K562 (cell line): ENCODE data around the gene ENDOD1. TPM values are rescaled to one million over a fixed set of nuclear protein-coding genes. Genes with fewer than 3 reads are reported as not detected.

Source experiments
- ATAC-seq: fragments of 200-7000 bp; cut with Tn5 transposase; 3 replicates; pipeline ENCODE4 v1.9.1; 2020; ENCODE audit warnings: moderate library complexity
- BruUV-seq: library from RNA; stranded (reverse); fragments of 400-500 nt; replicated peaks from 2 replicates; lab custom pipeline; 2021; lab: Mats Ljungman, UMichigan
- CTCF ChIA-PET: fragments of 300-600 bp; formaldehyde crosslinking; extraction: SDS; loops from one replicate; lab custom pipeline; 2021; ENCODE audit warnings: low intra/inter-chr PET ratio; lab: Yijun Ruan, JAX
- POLR2A ChIA-PET: fragments of 300-600, 350-650 bp; sonication (Branson Sonifier 250); formaldehyde crosslinking; extraction: SDS; loops from one replicate; lab custom pipeline; 2021; ENCODE audit warnings: antibody characterized with exemption, inconsistent platforms; lab: Yijun Ruan, JAX
- DNase-seq, 4 experiments: peaks; one replicate each; pipeline versions ENCODE4 v3.0.0 to v3.0.0-alpha.2; 2011 to 2018; ENCODE audit warnings: low spot score in 3 of 4, mixed read lengths in 3 of 4; ENCODE audit errors: extremely low read depth in 1 of 4
- FAIRE-seq: peaks from 2 replicates; lab custom pipeline; 2011; peaks lifted over from hg19 to GRCh38; lab: Jason Lieb, UNC
- H2AFZ ChIP-seq: 2 replicates; pipeline ENCODE4 v1.6.0; 2011; ENCODE audit warnings: low read depth, low read length, control low read depth, inconsistent platforms
- H3K27ac ChIP-seq: fragments of 200-600 bp; 3 replicates; pipeline ENCODE4 v1.8.0; 2011; ENCODE audit warnings: low read depth, mild to moderate bottlenecking, control low read depth, inconsistent platforms, low read length, moderate library complexity, mixed read lengths; ENCODE audit errors: extremely low read depth
- H3K27me3 ChIP-seq, 2 experiments: fragments of 300-600 bp in 1 of 2; 2 replicates in 1 of 2; 3 replicates in 1 of 2; pipeline versions ENCODE4 v1.6.0 to v1.8.0; 2011; ENCODE audit warnings: inconsistent platforms in 2 of 2, low read length in 2 of 2, mild to moderate bottlenecking in 1 of 2, mixed read lengths in 1 of 2, moderate library complexity in 1 of 2; ENCODE audit not compliant: control insufficient read depth in 2 of 2, insufficient read depth in 2 of 2
- H3K36me3 ChIP-seq: fragments of 300-600 bp; 3 replicates; pipeline ENCODE4 v1.8.0; 2011; ENCODE audit warnings: mild to moderate bottlenecking, low read length, inconsistent platforms; ENCODE audit not compliant: control insufficient read depth, insufficient read depth
- H3K4me1 ChIP-seq, 2 experiments: fragments of 200-600 bp in 1 of 2; replicated peaks in 1 of 2; 2 replicates in 1 of 2; 3 replicates in 1 of 2; pipeline versions ENCODE4 v1.5.1 to v1.8.0; 2011; ENCODE audit warnings: inconsistent platforms in 2 of 2, low read length in 2 of 2, mild to moderate bottlenecking in 1 of 2, mixed read lengths in 1 of 2, moderate library complexity in 1 of 2; ENCODE audit not compliant: control insufficient read depth in 2 of 2, insufficient read depth in 2 of 2
- H3K4me2 ChIP-seq: 2 replicates; pipeline ENCODE4 v1.6.1; 2011; ENCODE audit warnings: low read length, control low read depth, inconsistent platforms, mixed read lengths; ENCODE audit not compliant: insufficient read depth
- H3K4me3 ChIP-seq: fragments of 200-600 bp; sonication (generic), shearing (Covaris generic); 2 replicates; pipeline ENCODE4 v1.5.1; 2016; ENCODE audit warnings: control low read depth, inconsistent platforms
- H3K79me2 ChIP-seq: fragments of 200-600 bp; 3 replicates; pipeline ENCODE4 v1.8.0; 2011; ENCODE audit warnings: low read length, inconsistent platforms; ENCODE audit not compliant: control insufficient read depth, insufficient read depth
- H3K9ac ChIP-seq, 2 experiments: 2 replicates each; pipeline versions ENCODE4 v1.6.0 to v1.6.1; 2011; ENCODE audit warnings: low read depth in 2 of 2, low read length in 2 of 2, control low read depth in 1 of 2, inconsistent platforms in 1 of 2, mild to moderate bottlenecking in 1 of 2, mixed read lengths in 1 of 2; ENCODE audit not compliant: insufficient read depth in 1 of 2
- H3K9me1 ChIP-seq: one replicate; pipeline ENCODE4 v1.6.0; 2011; ENCODE audit warnings: inconsistent platforms, mild to moderate bottlenecking, low read length, moderate library complexity; ENCODE audit not compliant: control insufficient read depth, insufficient read depth
- H3K9me3 ChIP-seq: replicated peaks from 2 replicates; pipeline ENCODE4 v1.5.1; 2011; ENCODE audit warnings: low read depth, low read length, inconsistent platforms; ENCODE audit not compliant: control insufficient read depth, insufficient read depth
- H4K20me1 ChIP-seq: replicated peaks from 2 replicates; pipeline ENCODE4 v1.6.1; 2011; ENCODE audit warnings: low read length, inconsistent platforms, mixed read lengths; ENCODE audit not compliant: control insufficient read depth, insufficient read depth
- CEBPG ChIP-seq, 3 experiments: fragments of 200-800 bp in 1 of 3; sonication (Bioruptor generic) in 1 of 3; sonication (generic) in 1 of 3; formaldehyde crosslinking in 1 of 3; IDR thresholded peaks in 2 of 3; conservative IDR thresholded peaks in 1 of 3; 2 replicates each; pipeline versions ENCODE4 v1.6.1 to v1.8.0; 2016 to 2022; ENCODE audit warnings: missing compliant biosample characterization in 2 of 3, missing genetic modification characterization in 2 of 3, mild to moderate bottlenecking in 1 of 3, missing genetic modification reagents in 1 of 3
- CREBBP ChIP-seq: IDR thresholded peaks from one replicate; pipeline ENCODE4 v1.6.1; 2012; ENCODE audit warnings: low read depth, mild to moderate bottlenecking, control low read depth, inconsistent platforms, low read length
- DEAF1 ChIP-seq: fragments of 450-650 bp; formaldehyde crosslinking; IDR thresholded peaks from 2 replicates; pipeline ENCODE4 v1.4.0; 2020; ENCODE audit warnings: mild to moderate bottlenecking, moderate library complexity
- NCOA2 ChIP-seq, 2 experiments: fragments of 450-650 bp; IDR thresholded peaks; 2 replicates each; pipeline ENCODE4 v1.6.1; 2018; ENCODE audit warnings: mild to moderate bottlenecking in 2 of 2, moderate library complexity in 1 of 2; ENCODE audit not compliant: partially characterized antibody in 2 of 2
- RUNX1 ChIP-seq: sonication (generic); IDR thresholded peaks from 2 replicates; pipeline ENCODE4 v1.6.1; 2016; ENCODE audit warnings: antibody characterized with exemption, low read depth
- SMAD3 ChIP-seq: fragments of 450-650 bp; formaldehyde crosslinking; conservative IDR thresholded peaks from 2 replicates; pipeline ENCODE4 v1.4.0; 2020; ENCODE audit warnings: mild to moderate bottlenecking
- TARDBP ChIP-seq: fragments of 450-650 bp; IDR thresholded peaks from 2 replicates; pipeline ENCODE4 v1.6.1; 2016
- TBP ChIP-seq: optimal IDR thresholded peaks from 2 replicates; pipeline ENCODE3; 2011; ENCODE audit warnings: low read depth, low read length, improper control_type of control experiment
- ZBTB17 ChIP-seq: fragments of 450-650 bp; formaldehyde crosslinking; IDR thresholded peaks from 2 replicates; pipeline ENCODE4 v1.4.0; 2020; ENCODE audit warnings: mild to moderate bottlenecking
- ZNF146 ChIP-seq: IDR thresholded peaks from one replicate; pipeline ENCODE4 v1.6.1; 2018; ENCODE audit warnings: missing compliant biosample characterization; ENCODE audit not compliant: unreplicated experiment
- WGBS: fragments of 100-300 bp; shearing (Covaris generic); methylation state at CpG from one replicate; pipeline ENCODE4 v1.1.6; 2016; ENCODE audit warnings: low coverage, mixed read lengths; ENCODE audit not compliant: insufficient coverage; ENCODE audit errors: missing lambda C conversion rate; 5-methylcytosine and 5-hydroxymethylcytosine counted together
- in situ Hi-C: fragments of 300-500 bp; cut with MboI; formaldehyde crosslinking; loops from 4 replicates; pipeline ENCODE4 v1.15.0; 2018; ENCODE audit warnings: inconsistent platforms, mixed read lengths
- intact Hi-C: fragments of 100-400 bp; cut with micrococcal nuclease; formaldehyde crosslinking; loops from 2 replicates; pipeline ENCODE4 v1.14.2; 2022
- polyA plus RNA-seq, 8 experiments: library from polyadenylated mRNA; depleted of rRNA in 4 of 8; stranded (reverse) in 5 of 8; unstranded in 3 of 8; fragments of >200 nt; fragmentation: Nextera tagmentation in 2 of 8; fragmentation: Illumina TruSeq in 1 of 8; extraction: Ambion mirVana in 2 of 8; extraction: Trizol in 1 of 8; gene quantifications; 2 replicates each; pipeline versions ENCODE4 v1.2.1 to v1.2.3, GENCODE V29; 2011 to 2014; ENCODE audit warnings: inconsistent platforms in 1 of 8, missing spikeins in 1 of 8
- total RNA-seq, 7 experiments: library from RNA; depleted of rRNA in 6 of 7; stranded (reverse); fragments of >200 nt in 6 of 7; fragmentation: Illumina TruSeq in 2 of 7; extraction: Trizol in 2 of 7; gene quantifications; 2 replicates each; pipeline versions ENCODE4 v1.2.1 to v1.2.3, GENCODE V29; 2011 to 2021; ENCODE audit warnings: low replicate concordance in 1 of 7
- TF ChIP-seq, protein P1 (sequence below): fragments of 250-450 bp; sonication (Bioruptor Pico); IDR thresholded peaks from 2 replicates; pipeline ENCODE4 v1.4.0; 2020; ENCODE audit warnings: borderline replicate concordance
- TF ChIP-seq, protein P2 (sequence below): sonication (generic); formaldehyde crosslinking; IDR thresholded peaks from 2 replicates; pipeline ENCODE4 v1.8.0; 2022; ENCODE audit warnings: mild to moderate bottlenecking, missing genetic modification reagents

Gene ENDOD1
- total and polyA plus RNA-seq, 9 of the 15 experiments (the other 6 are each of a cell fraction or from before 2014, with no cell fraction given) = 4.2 to 11.8 (median 9.3) TPM

GRCh38 chr11:95138448-95138847 is 48.8 kb downstream of the ENDOD1 start (continued):
- peak; percentile 75 for TF ChIP-seq DEAF1 (CRISPR knock-in tag)
- TF ChIP-seq, all 486 proteins: peak for 4

- ATAC-seq = no peak; the same call in 2 of the 3 replicates
- BruUV-seq = no TSS peak
- Histone ChIP-seq H3K4me3 (no peak overlapping the region), H3K27ac (no peak overlapping the region), H2AFZ (peak overlapping the region; percentile 16; the same call in 1 of the 2 replicates), H3K79me2 (no peaks in the 10 kb centered on the region), H3K4me2 (no peak overlapping the region), H3K9me3 (no peaks in the 10 kb centered on the region), H4K20me1 (no peaks in the 10 kb centered on the region), H3K9me1 (no peaks in the 10 kb centered on the region), H3K4me1 (peaks cover 9 to 46% of the 10 kb centered on the region in 2 experiments), H3K27me3 (no peaks in the 10 kb centered on the region; a peak in 1 of 5 replicates), H3K36me3 (no peaks in the 10 kb centered on the region), H3K9ac (no peak overlapping the region)
- peak in 3 of 4 experiments; percentile 23 to 48 (median 33) for DNase-seq
- intact Hi-C loops (no loop called here), in situ Hi-C loops (loop anchor here (5.0 to 10.0 kb wide), 2 partner anchors 78 to 516 kb away; no protein-coding TSS in a partner anchor)
- 16% methylated on average over 4 of the region's 4 CpGs for WGBS
- CTCF ChIA-PET = interaction anchor here (0.7 kb wide), 1 partner anchor 591 kb away, joined by 3 read pairs; no protein-coding TSS in a partner anchor
- POLR2A ChIA-PET = interaction anchor here (0.8 to 1.1 kb wide), 2 partner anchors 49 to 553 kb away, joined by 3 read pairs; no protein-coding TSS in a partner anchor
- FAIRE-seq = no peak
- TF ChIP-seq RUNX1 (no peak), CEBPG (CRISPR knock-in tag; IDR thresholded peaks at IDR 0.05) (no peak), CEBPG (tag; conservative IDR thresholded peaks at IDR 0.05 in 1 of 2, IDR thresholded peaks at IDR 0.05 in 1 of 2) (peak in 1 of 2 experiments; percentile 72; a peak in 2 of 4 replicates), ZNF146 (no peak), TARDBP (no peak), SMAD3 (CRISPR knock-in tag) (no peak), CREBBP (no peak), TBP (no peak), ZBTB17 (CRISPR knock-in tag) (no peak), NCOA2 (IDR thresholded peaks at IDR 0.05; ENCODE audit: partially characterized antibody in 2 of 2) (no peak)
- TF ChIP-seq, protein P1, sequence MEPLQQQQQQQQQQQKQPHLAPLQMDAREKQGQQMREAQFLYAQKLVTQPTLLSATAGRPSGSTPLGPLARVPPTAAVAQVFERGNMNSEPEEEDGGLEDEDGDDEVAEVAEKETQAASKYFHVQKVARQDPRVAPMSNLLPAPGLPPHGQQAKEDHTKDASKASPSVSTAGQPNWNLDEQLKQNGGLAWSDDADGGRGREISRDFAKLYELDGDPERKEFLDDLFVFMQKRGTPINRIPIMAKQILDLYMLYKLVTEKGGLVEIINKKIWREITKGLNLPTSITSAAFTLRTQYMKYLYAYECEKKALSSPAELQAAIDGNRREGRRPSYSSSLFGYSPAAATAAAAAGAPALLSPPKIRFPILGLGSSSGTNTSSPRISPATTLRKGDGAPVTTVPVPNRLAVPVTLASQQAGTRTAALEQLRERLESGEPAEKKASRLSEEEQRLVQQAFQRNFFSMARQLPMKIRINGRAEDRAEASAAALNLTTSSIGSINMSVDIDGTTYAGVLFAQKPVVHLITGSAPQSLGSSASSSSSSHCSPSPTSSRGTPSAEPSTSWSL (CRISPR knock-in tag) = no peak
- TF ChIP-seq, protein P2, sequence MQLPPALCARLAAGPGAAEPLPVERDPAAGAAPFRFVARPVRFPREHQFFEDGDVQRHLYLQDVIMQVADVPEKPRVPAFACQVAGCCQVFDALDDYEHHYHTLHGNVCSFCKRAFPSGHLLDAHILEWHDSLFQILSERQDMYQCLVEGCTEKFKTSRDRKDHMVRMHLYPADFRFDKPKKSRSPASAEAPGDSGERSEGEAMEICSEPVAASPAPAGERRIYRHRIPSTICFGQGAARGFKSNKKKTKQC = no peak
Observed at GRCh38 chr11:95140397-95141033, 50.9 kb downstream of the ENDOD1 start.
